Measurements from ENCODE around the gene NFATC2.

Gene NFATC2

DNA sequence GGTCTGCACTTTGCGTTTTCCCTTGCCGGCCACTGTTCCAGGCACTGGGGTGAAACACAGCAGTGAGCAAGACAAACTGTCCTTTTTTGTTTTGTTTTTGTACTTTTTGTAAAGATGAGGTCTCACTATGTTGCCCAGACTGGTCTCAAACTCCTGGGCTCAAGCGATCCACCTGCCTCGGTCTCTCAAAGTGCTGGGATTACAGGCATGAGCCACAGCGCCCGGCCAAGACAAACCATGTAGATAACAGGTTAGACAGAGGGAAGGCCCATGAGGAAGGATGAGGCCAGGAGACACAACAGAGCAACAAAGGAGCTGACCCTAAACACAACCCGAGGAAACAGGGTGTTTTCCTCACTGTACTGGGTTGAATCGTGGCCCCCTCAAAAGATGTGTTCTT, 165.4 kb downstream of the NFATC2 start:
- H3K27me3 Mint-ChIP-seq (ENCODE audit: low read depth): no peaks in the 10 kb centered on the region
- peaks cover 9% of the 10 kb centered on the region for H3K36me3 Mint-ChIP-seq (ENCODE audit: low read depth)
- no peaks in the 10 kb centered on the region for H3K9me3 Mint-ChIP-seq
- H3K4me3 Mint-ChIP-seq: no peak overlapping the region
- peaks cover 5% of the 10 kb centered on the region for H3K4me1 Mint-ChIP-seq (ENCODE audit: low read depth)
- DNase-seq (ENCODE audit: low spot score): no peak
- no peak overlapping the region for H3K27ac Mint-ChIP-seq

DNA sequence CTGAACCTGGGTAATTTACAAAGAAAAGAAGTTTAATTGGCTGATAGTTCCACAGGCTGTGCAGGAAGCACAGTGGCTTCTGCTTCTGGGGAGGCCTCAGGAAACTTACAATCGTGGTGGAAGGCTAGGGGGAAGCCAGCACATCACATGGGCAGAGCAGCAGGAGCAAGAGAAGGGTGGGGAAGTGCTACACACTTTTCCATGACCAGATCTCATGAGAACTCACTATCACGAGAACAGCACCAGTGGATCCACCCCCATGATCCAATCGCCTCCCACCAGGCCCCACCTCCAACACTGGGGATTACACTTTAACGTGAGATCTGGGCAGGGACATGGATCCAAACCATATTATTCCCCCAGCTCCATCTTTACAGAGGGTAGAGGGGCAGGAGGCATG, 166.4 kb downstream of the NFATC2 start:
- Mint-ChIP-seq H3K27me3 (ENCODE audit: low read depth) (no peaks in the 10 kb centered on the region), H3K4me3 (no peak overlapping the region), H3K36me3 (ENCODE audit: low read depth) (peaks cover 9% of the 10 kb centered on the region), H3K9me3 (no peaks in the 10 kb centered on the region), H3K27ac (no peak overlapping the region), H3K4me1 (ENCODE audit: low read depth) (peaks cover 5% of the 10 kb centered on the region)
- no peak for DNase-seq (ENCODE audit: low spot score)

- Mint-ChIP-seq H3K27ac (no peak overlapping the region), H3K4me1 (ENCODE audit: low read depth) (peaks cover 5% of the 10 kb centered on the region), H3K36me3 (ENCODE audit: low read depth) (peaks cover 7% of the 10 kb centered on the region), H3K4me3 (no peak overlapping the region), H3K9me3 (no peaks in the 10 kb centered on the region), H3K27me3 (ENCODE audit: low read depth) (no peaks in the 10 kb centered on the region)
- DNase-seq (ENCODE audit: low spot score): no peak
These were observed 167.0 kb downstream of the NFATC2 start for GRCh38 chr20:51375561-51375960.

GRCh38 chr20:51374961-51375360, 167.6 kb downstream of the NFATC2 start:
- H3K36me3 Mint-ChIP-seq (ENCODE audit: low read depth): peaks cover 5% of the 10 kb centered on the region
- no peak overlapping the region for H3K27ac Mint-ChIP-seq
- no peak for DNase-seq (ENCODE audit: low spot score)
- H3K4me1 Mint-ChIP-seq (ENCODE audit: low read depth): peaks cover 4% of the 10 kb centered on the region
- no peaks in the 10 kb centered on the region for H3K27me3 Mint-ChIP-seq (ENCODE audit: low read depth)
- H3K4me3 Mint-ChIP-seq: no peak overlapping the region
- H3K9me3 Mint-ChIP-seq: no peaks in the 10 kb centered on the region

- DNase-seq (ENCODE audit: low spot score): no peak
- no peak overlapping the region for H3K4me3 Mint-ChIP-seq
- H3K9me3 Mint-ChIP-seq: no peaks in the 10 kb centered on the region
- peaks cover 5% of the 10 kb centered on the region for H3K36me3 Mint-ChIP-seq (ENCODE audit: low read depth)
- H3K27me3 Mint-ChIP-seq (ENCODE audit: low read depth): no peaks in the 10 kb centered on the region
- H3K27ac Mint-ChIP-seq: no peak overlapping the region
- peaks cover 4% of the 10 kb centered on the region for H3K4me1 Mint-ChIP-seq (ENCODE audit: low read depth)
These were observed 168.1 kb downstream of the NFATC2 start for GRCh38 chr20:51374456-51374830.

DNA sequence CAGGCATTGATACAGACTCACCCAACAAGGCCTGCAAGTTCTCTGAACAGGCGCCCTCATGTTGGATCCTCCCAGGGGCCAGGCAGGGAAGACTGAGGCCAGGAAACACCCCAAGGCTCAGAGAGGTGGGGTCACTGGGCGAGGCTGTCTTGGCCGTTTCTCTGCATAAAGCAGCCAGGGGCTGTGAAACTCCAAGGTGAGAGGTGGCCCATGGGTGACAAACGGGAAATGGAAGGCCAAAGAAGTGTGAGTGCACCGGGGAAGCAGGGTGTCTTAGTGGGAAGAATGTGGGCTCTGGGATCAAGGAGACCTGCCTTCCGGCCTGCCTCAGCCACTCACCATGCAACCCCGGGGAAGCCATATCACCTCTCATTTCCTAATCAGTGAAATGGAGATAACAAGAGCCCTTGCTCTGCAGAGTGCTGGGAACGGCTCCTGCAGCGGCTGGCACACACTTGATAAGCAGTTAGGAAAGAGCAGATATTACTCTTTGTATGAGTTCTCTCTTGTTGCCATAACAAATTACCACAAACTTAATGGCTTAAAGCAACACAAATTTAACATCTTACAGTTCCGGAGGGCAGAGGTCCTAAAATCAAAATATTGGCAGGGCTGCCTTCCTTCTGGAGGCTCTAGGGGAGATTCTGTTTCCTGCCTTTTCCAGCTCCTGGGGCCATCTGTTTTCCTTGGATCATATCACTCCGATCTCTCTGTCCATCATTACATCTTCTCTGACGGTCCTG, 168.6 kb downstream of the NFATC2 start:
- Mint-ChIP-seq H3K9me3 (no peaks in the 10 kb centered on the region), H3K27ac (no peak overlapping the region), H3K4me3 (no peak overlapping the region), H3K36me3 (ENCODE audit: low read depth) (peaks cover 5% of the 10 kb centered on the region), H3K27me3 (ENCODE audit: low read depth) (no peaks in the 10 kb centered on the region), H3K4me1 (ENCODE audit: low read depth) (peaks cover 4% of the 10 kb centered on the region)
- no peak for DNase-seq (ENCODE audit: low spot score)

DNA sequence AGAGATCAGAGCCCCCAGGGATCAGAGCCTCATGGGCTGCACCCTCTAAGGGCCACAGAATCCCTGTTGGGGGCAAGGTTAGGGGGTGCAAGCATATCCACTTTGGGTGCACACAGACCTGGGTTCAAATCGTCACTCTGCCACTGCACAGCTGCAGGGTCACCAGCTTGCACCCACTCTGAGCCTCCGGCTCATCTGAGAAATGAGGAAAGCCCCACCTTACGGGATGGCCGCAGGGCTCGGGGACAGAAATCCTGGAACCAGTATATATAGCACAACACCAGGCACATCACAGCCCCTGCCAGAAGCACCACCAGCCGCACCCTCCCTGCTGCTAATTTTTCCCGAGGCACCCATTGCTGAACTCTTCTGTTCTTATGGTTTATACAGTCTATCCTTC, 169.6 kb downstream of the NFATC2 start:
- peaks cover 2% of the 10 kb centered on the region for H3K4me1 Mint-ChIP-seq (ENCODE audit: low read depth)
- no peak overlapping the region for H3K4me3 Mint-ChIP-seq
- peaks cover under 1% of the 10 kb centered on the region for H3K36me3 Mint-ChIP-seq (ENCODE audit: low read depth)
- H3K9me3 Mint-ChIP-seq: no peaks in the 10 kb centered on the region
- H3K27ac Mint-ChIP-seq: no peak overlapping the region
- no peak for DNase-seq (ENCODE audit: low spot score)
- H3K27me3 Mint-ChIP-seq (ENCODE audit: low read depth): no peaks in the 10 kb centered on the region

DNA sequence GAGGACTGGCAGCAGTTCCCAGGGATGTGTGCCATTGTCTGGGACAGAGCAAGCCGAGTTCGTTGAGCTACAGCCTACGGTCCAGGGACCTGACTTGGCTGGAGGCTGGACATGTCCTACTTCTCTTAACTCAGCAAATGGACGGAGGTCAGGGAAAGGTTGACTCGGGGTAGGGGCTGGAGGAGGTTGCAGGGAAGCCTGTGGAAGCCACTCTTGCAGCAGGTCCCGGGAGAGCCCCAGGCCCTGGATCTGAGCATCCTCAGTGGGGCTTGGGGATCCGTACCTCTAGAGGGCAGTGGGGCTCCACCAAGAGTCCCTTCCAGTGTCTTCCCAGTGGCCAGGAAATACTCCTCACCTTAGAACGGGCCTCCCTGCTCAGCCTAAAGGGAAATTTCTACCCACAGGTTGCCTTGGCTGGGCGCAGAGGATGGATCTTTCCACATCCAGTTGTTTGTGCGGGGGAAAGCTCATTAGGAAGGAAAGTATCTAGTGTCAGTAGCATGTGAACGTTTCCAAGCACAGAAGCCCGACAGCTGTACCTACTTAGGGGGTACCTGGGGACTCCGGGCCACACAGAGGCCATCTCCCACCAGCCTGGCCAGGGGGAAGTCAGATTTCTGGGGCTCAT, 170.2 kb downstream of the NFATC2 start:
- no peaks in the 10 kb centered on the region for H3K9me3 Mint-ChIP-seq
- no peaks in the 10 kb centered on the region for H3K36me3 Mint-ChIP-seq (ENCODE audit: low read depth)
- H3K4me3 Mint-ChIP-seq: no peak overlapping the region
- no peaks in the 10 kb centered on the region for H3K27me3 Mint-ChIP-seq (ENCODE audit: low read depth)
- no peak overlapping the region for H3K27ac Mint-ChIP-seq
- peaks cover 2% of the 10 kb centered on the region for H3K4me1 Mint-ChIP-seq (ENCODE audit: low read depth)
- DNase-seq (ENCODE audit: low spot score): peak; percentile 33

DNA sequence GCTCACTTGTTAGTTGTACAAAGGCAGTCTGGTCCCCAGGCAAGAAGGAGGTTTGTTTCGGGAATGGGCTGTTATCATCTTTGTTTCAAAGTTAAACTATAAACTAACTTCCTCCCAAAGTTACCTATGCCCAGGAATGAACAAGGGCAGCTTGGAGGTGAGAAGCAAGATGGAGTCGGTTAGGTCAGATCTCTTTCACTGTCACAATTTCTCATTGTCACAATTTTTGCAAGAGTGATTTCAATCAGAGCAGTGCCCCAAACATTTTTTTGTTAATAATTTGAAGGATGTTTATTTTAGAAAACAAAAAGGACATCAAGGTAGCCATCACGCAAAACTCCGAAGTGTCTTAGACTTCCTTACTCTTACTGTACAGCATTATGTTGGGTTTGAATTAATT, 170.8 kb downstream of the NFATC2 start:
- no peak overlapping the region for H3K27ac Mint-ChIP-seq

DNA sequence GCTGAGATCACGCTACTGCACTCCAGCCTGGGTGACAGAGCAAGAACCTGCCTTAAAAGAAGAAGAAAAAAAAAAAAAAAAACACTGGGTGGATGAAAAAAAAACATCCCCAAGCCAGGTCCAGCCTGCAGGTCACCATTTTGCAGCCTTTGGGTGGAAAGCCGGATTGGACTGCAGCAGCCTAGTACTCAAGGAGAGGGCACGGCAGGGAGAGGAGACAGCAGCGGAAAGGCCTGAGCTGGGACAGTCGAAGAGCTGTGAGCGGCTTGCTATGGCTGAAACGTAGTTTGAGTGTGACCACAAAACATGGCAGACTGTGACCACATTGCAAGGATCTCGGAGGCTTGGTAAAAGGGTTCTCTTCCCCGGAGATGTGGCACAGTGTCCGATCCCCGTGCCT, 173.0 kb downstream of the NFATC2 start:
- Mint-ChIP-seq H3K4me3 (no peak overlapping the region), H3K27me3 (ENCODE audit: low read depth) (peaks cover 3% of the 10 kb centered on the region), H3K4me1 (ENCODE audit: low read depth) (peaks cover 2% of the 10 kb centered on the region), H3K9me3 (peaks cover 6% of the 10 kb centered on the region), H3K27ac (no peak overlapping the region), H3K36me3 (ENCODE audit: low read depth) (no peaks in the 10 kb centered on the region)
- no peak for DNase-seq (ENCODE audit: low spot score)

More for the DNA sequence above, 170.8 kb downstream of the NFATC2 start:
- Mint-ChIP-seq H3K4me3 (no peak overlapping the region), H3K4me1 (ENCODE audit: low read depth) (peaks cover 2% of the 10 kb centered on the region), H3K27me3 (ENCODE audit: low read depth) (no peaks in the 10 kb centered on the region), H3K36me3 (ENCODE audit: low read depth) (no peaks in the 10 kb centered on the region), H3K9me3 (no peaks in the 10 kb centered on the region)
- DNase-seq (ENCODE audit: low spot score): no peak

GRCh38 chr20:51368461-51369211, 173.9 kb downstream of the NFATC2 start:
- DNase-seq (ENCODE audit: low spot score): no peak
- Mint-ChIP-seq H3K27ac (no peak overlapping the region), H3K9me3 (peaks cover 11% of the 10 kb centered on the region), H3K4me3 (no peak overlapping the region), H3K36me3 (ENCODE audit: low read depth) (no peaks in the 10 kb centered on the region), H3K4me1 (ENCODE audit: low read depth) (peaks cover 2% of the 10 kb centered on the region), H3K27me3 (ENCODE audit: low read depth) (peaks cover 3% of the 10 kb centered on the region)

GRCh38 chr20:51366155-51366886, 176.2 kb downstream of the NFATC2 start:
- peaks cover 4% of the 10 kb centered on the region for H3K27me3 Mint-ChIP-seq (ENCODE audit: low read depth)
- H3K36me3 Mint-ChIP-seq (ENCODE audit: low read depth): no peaks in the 10 kb centered on the region
- H3K9me3 Mint-ChIP-seq: peaks cover 13% of the 10 kb centered on the region
- DNase-seq (ENCODE audit: low spot score): no peak
- no peak overlapping the region for H3K4me3 Mint-ChIP-seq
- H3K4me1 Mint-ChIP-seq (ENCODE audit: low read depth): no peaks in the 10 kb centered on the region
- H3K27ac Mint-ChIP-seq: no peak overlapping the region

DNA sequence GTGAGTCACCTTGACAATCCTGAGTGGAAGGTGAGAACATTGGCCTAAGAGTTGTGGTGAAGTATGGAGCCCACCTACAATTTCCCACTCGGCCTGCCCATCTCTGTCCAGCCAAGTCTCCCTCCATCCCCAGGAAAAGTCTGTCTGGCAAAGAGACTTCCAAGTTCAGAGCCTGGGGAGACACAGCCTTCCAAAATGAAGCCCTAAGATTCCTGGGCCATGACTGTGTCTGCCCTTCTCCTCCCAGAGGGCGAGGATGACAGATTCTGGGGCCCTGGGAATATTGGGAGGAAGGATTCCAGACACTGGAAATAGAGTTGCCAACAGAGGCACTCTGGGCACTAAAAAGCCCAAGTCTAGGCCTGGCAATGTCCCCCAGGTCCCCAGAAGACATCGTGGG, 176.8 kb downstream of the NFATC2 start:
- no peak overlapping the region for H3K27ac Mint-ChIP-seq
- H3K36me3 Mint-ChIP-seq (ENCODE audit: low read depth): no peaks in the 10 kb centered on the region
- no peaks in the 10 kb centered on the region for H3K4me1 Mint-ChIP-seq (ENCODE audit: low read depth)
- DNase-seq (ENCODE audit: low spot score): no peak
- peaks cover 13% of the 10 kb centered on the region for H3K9me3 Mint-ChIP-seq
- peaks cover 4% of the 10 kb centered on the region for H3K27me3 Mint-ChIP-seq (ENCODE audit: low read depth)
- H3K4me3 Mint-ChIP-seq: no peak overlapping the region

DNA sequence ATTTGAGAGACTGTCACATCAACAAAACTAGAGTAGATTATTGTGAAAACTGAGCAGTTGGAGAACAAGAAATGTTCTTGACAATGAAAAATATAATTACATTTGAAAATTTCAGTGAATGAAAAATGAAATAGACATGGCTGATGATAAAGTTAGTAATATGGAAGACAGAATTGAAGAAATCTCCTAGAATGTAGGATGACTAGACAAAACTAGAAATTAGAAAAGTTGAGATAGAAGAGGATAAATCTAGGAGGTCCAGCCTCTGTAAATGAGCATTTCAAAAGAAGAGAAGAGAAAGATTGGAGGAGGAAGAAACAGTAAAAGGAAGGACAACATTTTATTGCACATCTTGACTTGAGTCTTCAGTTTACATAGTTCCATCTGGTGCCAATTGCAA, 178.7 kb downstream of the NFATC2 start:
- H3K9me3 Mint-ChIP-seq: peaks cover 13% of the 10 kb centered on the region
- H3K4me1 Mint-ChIP-seq (ENCODE audit: low read depth): no peaks in the 10 kb centered on the region
- H3K27me3 Mint-ChIP-seq (ENCODE audit: low read depth): peaks cover 10% of the 10 kb centered on the region
- no peak overlapping the region for H3K27ac Mint-ChIP-seq
- no peaks in the 10 kb centered on the region for H3K36me3 Mint-ChIP-seq (ENCODE audit: low read depth)
- DNase-seq (ENCODE audit: low spot score): no peak
- H3K4me3 Mint-ChIP-seq: no peak overlapping the region
